GM12801 (cell line): ENCODE results near the gene CD93.

ENCODE experiments used
- TF ChIP-seq, protein P1 (sequence below): IDR thresholded peaks from one replicate; pipeline ENCODE4 v1.5.1; 2011; ENCODE audit warnings: control low read depth; ENCODE audit not compliant: insufficient read length; ENCODE audit errors: extremely low read depth

Gene CD93

DNA sequence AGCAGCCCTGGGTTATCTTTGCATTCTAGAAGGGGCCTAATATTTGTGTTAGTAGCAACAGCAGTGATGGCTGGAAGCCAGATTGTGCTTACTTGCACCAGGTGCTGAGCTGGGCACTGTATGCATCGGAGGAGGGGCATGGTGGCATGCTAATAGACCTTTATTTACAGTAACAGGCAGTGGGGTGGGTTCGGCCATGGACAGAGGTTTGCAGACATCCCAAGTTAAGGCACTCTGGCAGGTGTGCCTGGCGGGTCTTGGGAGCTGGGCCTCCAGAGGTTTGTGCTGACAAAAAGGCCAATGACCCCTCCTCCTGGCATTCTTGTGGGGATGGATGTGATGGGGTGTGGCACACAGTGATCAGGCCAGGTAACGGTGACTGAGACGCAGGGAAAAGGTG lies 39.0 kb upstream of the CD93 start:
- TF ChIP-seq, protein P1, sequence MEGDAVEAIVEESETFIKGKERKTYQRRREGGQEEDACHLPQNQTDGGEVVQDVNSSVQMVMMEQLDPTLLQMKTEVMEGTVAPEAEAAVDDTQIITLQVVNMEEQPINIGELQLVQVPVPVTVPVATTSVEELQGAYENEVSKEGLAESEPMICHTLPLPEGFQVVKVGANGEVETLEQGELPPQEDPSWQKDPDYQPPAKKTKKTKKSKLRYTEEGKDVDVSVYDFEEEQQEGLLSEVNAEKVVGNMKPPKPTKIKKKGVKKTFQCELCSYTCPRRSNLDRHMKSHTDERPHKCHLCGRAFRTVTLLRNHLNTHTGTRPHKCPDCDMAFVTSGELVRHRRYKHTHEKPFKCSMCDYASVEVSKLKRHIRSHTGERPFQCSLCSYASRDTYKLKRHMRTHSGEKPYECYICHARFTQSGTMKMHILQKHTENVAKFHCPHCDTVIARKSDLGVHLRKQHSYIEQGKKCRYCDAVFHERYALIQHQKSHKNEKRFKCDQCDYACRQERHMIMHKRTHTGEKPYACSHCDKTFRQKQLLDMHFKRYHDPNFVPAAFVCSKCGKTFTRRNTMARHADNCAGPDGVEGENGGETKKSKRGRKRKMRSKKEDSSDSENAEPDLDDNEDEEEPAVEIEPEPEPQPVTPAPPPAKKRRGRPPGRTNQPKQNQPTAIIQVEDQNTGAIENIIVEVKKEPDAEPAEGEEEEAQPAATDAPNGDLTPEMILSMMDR, result no peak

DNA sequence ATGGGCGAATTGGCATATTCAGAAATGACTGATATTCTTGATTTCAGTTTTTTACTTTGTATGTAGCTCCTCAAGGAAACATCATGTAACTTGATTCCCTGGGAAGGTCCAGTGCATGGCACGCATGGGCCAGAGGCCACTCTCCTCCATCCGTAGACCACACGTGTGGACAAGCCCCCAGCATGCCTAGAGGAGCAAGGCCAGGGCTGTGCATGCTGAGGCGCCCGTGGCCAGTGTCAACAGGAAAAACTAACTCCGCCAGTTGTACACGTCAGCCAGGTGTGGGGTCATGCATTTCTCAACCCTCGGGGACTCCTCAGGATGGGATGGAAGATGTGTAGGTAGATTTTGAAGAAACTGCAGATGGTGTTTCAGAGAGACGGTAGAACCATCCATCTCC lies 37.8 kb upstream of the CD93 start:
- TF ChIP-seq, protein P1, result no peak

- TF ChIP-seq, protein P1, result no peak
These were observed 36.9 kb upstream of the CD93 start for GRCh38 chr20:23122796-23123655.

GRCh38 chr20:23122321-23122720 lies 36.2 kb upstream of the CD93 start:
- TF ChIP-seq, protein P1, result no peak

DNA sequence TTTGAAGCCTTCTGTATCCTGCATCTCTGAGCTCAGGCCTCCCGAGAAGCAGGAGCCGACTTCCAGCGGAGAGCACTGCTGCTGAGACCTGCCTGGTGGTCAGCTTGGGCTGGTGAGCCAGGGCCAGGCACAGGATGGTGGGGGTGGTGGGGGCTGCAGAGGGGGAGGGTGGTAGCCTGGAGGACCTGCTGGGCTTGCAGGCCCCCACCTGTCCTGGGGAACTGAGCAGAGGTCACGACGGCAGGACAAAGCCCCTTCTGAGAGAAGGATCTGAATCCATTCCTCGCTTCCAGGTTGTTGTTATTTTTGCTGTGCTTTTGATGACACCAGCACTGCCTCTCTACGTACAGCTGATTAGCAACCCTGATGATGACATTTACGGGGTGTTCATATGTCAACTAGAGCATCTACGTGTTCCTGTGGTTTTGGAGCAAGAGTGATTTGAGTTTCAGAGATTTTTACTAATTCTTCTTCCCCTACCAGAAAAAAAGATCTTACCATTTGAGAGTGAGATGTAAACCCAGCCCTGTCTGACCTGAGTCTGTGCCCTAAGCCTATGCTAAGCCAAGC lies 35.7 kb upstream of the CD93 start:
- TF ChIP-seq, protein P1, result no peak

DNA sequence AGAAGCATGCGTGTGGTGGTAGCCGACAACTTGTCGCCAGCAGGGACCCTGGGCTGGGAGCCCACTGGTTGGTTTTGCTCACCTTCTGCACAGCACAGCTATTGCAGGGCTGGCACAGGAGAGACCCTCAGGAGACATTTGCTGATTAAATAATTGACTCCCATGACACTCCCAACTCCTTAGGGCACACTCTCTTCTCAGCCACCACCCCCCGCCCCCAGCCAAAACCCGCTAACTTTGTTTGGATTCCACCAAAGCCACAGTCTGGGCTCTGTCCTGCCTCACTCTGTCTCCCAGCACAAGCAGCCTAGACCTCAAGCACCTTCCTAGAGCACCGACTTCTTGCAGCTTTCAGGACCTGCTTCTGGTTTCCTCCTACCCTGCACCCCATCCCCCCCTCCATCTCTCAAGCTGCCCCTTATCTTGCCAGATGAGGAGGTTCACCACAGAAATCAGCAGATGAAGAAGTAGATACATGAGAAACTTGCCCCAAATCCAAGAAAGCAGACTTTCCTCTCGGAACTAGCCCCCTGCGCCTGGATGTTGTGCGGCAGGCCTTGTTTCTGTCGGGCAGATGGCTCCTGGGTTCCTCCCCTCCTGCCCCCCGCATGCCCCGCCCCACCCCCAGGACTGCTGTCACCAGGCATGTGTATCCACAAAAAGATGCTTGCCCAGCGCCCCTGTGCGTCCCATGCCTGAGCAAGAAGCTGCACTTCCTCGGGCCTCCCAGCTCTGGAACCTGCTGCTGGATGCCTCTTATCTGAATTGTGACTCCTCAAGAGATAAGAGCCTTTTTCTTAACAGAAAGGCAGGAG lies 35.0 kb upstream of the CD93 start:
- TF ChIP-seq, protein P1, result no peak

DNA sequence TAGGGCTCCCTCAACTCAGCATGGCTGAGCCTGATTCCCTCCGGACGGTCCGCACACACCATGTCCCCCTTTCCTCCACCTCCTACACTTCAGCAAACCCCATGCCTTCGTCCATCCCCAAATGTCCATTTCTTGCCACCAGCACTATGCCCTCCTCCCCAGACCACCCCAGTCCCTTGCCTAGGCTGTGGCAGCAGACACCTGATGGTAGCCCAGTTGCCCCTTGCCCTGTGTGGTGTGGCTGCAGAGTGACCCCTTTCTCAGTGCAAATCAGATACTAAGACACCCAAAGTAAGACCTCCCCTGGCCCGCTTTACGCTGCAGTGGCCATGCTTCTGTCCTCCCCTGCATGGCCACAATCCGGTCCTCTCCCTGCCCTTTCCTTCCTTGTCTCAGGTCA lies 34.1 kb upstream of the CD93 start:
- TF ChIP-seq, protein P1, result no peak
